IMR-90 (cell line): ENCODE results near the gene LHFPL6. TPM values are rescaled to one million over a fixed set of nuclear protein-coding genes. Genes with fewer than 3 reads are reported as not detected.

Experiments
- ATAC-seq: fragments of 200-7000 bp; cut with Tn5 transposase; 2 replicates; pipeline ENCODE4 v1.9.1; 2020; ENCODE audit warnings: low read depth, mild to moderate bottlenecking, moderate library complexity
- BruUV-seq: library from RNA; stranded (reverse); fragments of 400-500 nt; replicated peaks from 2 replicates; lab custom pipeline; 2021; lab: Mats Ljungman, UMichigan
- CTCF ChIA-PET: fragments of 300-600 bp; formaldehyde crosslinking; extraction: SDS; loops from one replicate; lab custom pipeline; 2021; ENCODE audit warnings: antibody characterized with exemption; lab: Yijun Ruan, JAX
- POLR2A ChIA-PET: fragments of 300-600 bp; sonication (Branson Sonifier 250); formaldehyde crosslinking; loops from one replicate; lab custom pipeline; 2022; ENCODE audit warnings: antibody characterized with exemption; ENCODE audit not compliant: unreplicated experiment; lab: Charles Lee
- DNase-seq: peaks from one replicate; pipeline ENCODE4 v3.0.0; 2013
- H2AFZ ChIP-seq: replicated peaks from 2 replicates; pipeline ENCODE3; 2013; ENCODE audit warnings: low read length, mild to moderate bottlenecking; ENCODE audit not compliant: poor library complexity
- H2AK5ac ChIP-seq: 2 replicates; pipeline ENCODE4 v1.6.1; 2013; ENCODE audit warnings: low read depth, low read length, inconsistent platforms
- H2AK9ac ChIP-seq: replicated peaks from 2 replicates; pipeline ENCODE3; 2013; ENCODE audit warnings: mild to moderate bottlenecking, low read depth, low read length, moderate library complexity; ENCODE audit not compliant: poor library complexity
- H2BK120ac ChIP-seq: 2 replicates; pipeline ENCODE4 v1.6.1; 2013; ENCODE audit warnings: low read depth, low read length, inconsistent platforms
- H2BK15ac ChIP-seq: 3 replicates; pipeline ENCODE4 v1.6.1; 2013; ENCODE audit warnings: low read depth, low read length, inconsistent platforms
- H2BK20ac ChIP-seq: 2 replicates; pipeline ENCODE4 v1.6.1; 2013; ENCODE audit warnings: low read depth, mild to moderate bottlenecking, inconsistent platforms, low read length, moderate library complexity
- H2BK5ac ChIP-seq: 2 replicates; pipeline ENCODE4 v1.6.1; 2013; ENCODE audit warnings: mild to moderate bottlenecking, low read depth, low read length, inconsistent platforms; ENCODE audit not compliant: poor library complexity, severe bottlenecking
- H3K14ac ChIP-seq: replicated peaks from 2 replicates; pipeline ENCODE4 v1.6.1; 2013; ENCODE audit warnings: low read depth, low read length, inconsistent platforms
- H3K18ac ChIP-seq: 2 replicates; pipeline ENCODE4 v1.6.1; 2013; ENCODE audit warnings: low read depth, low read length, control low read depth
- H3K23ac ChIP-seq: 2 replicates; pipeline ENCODE4 v1.6.1; 2013; ENCODE audit warnings: low read depth, low read length, inconsistent platforms
- H3K27ac ChIP-seq: 2 replicates; pipeline ENCODE4 v1.5.1; 2013; ENCODE audit warnings: mild to moderate bottlenecking, control low read depth, low read length; ENCODE audit not compliant: insufficient read depth
- H3K27me3 ChIP-seq: 2 replicates; pipeline ENCODE4 v1.6.1; 2013; ENCODE audit warnings: low read length; ENCODE audit not compliant: control insufficient read depth, insufficient read depth
- H3K36me3 ChIP-seq: 2 replicates; pipeline ENCODE4 v1.6.1; 2013; ENCODE audit warnings: low read length, mixed read lengths; ENCODE audit not compliant: control insufficient read depth, insufficient read depth
- H3K4ac ChIP-seq: 2 replicates; pipeline ENCODE4 v1.6.1; 2013; ENCODE audit warnings: low read depth, low read length, inconsistent platforms
- H3K4me1 ChIP-seq: 2 replicates; pipeline ENCODE4 v1.6.1; 2013; ENCODE audit warnings: low read length, mixed read lengths; ENCODE audit not compliant: control insufficient read depth, insufficient read depth
- H3K4me2 ChIP-seq: 2 replicates; pipeline ENCODE4 v1.6.1; 2013; ENCODE audit warnings: low read depth, mild to moderate bottlenecking, control low read depth, low read length, moderate library complexity
- H3K4me3 ChIP-seq: 2 replicates; pipeline ENCODE4 v1.5.1; 2013; ENCODE audit warnings: low read depth, mild to moderate bottlenecking, control low read depth, low read length, moderate library complexity; ENCODE audit not compliant: insufficient read depth
- H3K56ac ChIP-seq: 2 replicates; pipeline ENCODE4 v1.6.1; 2013; ENCODE audit warnings: low read length, inconsistent platforms; ENCODE audit not compliant: insufficient read depth; ENCODE audit errors: extremely low read depth
- H3K79me1 ChIP-seq, 2 experiments: 2 replicates each; pipeline ENCODE4 v1.6.1; 2013; ENCODE audit warnings: low read length in 2 of 2, inconsistent platforms in 1 of 2, low read depth in 1 of 2
- H3K9ac ChIP-seq: 2 replicates; pipeline ENCODE4 v1.6.1; 2013; ENCODE audit warnings: low read depth, low read length, control low read depth
- H3K9me1 ChIP-seq: 2 replicates; pipeline ENCODE4 v1.6.1; 2013; ENCODE audit warnings: low read length, inconsistent platforms; ENCODE audit not compliant: insufficient read depth
- H3K9me3 ChIP-seq: 2 replicates; pipeline ENCODE4 v1.6.1; 2013; ENCODE audit warnings: low read length; ENCODE audit not compliant: control insufficient read depth, insufficient read depth
- H4K20me1 ChIP-seq: 2 replicates; pipeline ENCODE4 v1.6.1; 2013; ENCODE audit warnings: low read length, inconsistent platforms; ENCODE audit not compliant: insufficient read depth
- H4K5ac ChIP-seq: 2 replicates; pipeline ENCODE4 v1.6.1; 2013; ENCODE audit warnings: mild to moderate bottlenecking, low read depth, low read length, control low read depth
- H4K8ac ChIP-seq, 2 experiments: 2 replicates each; pipeline ENCODE4 v1.6.1; 2013; ENCODE audit warnings: low read depth in 2 of 2, low read length in 2 of 2, control low read depth in 1 of 2, inconsistent platforms in 1 of 2
- H4K91ac ChIP-seq: 2 replicates; pipeline ENCODE4 v1.6.1; 2013; ENCODE audit warnings: low read depth, low read length, inconsistent platforms; ENCODE audit not compliant: insufficient read depth
- MAZ ChIP-seq: IDR thresholded peaks from 2 replicates; pipeline ENCODE4 v1.6.1; 2012; ENCODE audit warnings: low read depth, mild to moderate bottlenecking, low read length, improper control_type of control experiment, moderate library complexity, borderline replicate concordance
- POLR2A ChIP-seq: IDR thresholded peaks from 2 replicates; pipeline ENCODE4 v1.6.1; 2012; ENCODE audit warnings: mild to moderate bottlenecking, low read depth, low read length
- WGBS, 2 experiments: methylation state at CpG; one replicate each; pipeline versions ENCODE4 v1.1.5 to v1.1.7; 2013; ENCODE audit warnings: missing lambda C conversion rate in 2 of 2; ENCODE audit not compliant: insufficient read length in 1 of 2; ENCODE audit errors: extremely low coverage in 2 of 2; 5-methylcytosine and 5-hydroxymethylcytosine counted together
- dilution Hi-C: fragments of 300-500 bp; cut with HindIII; formaldehyde crosslinking; loops from one replicate; pipeline ENCODE4 v1.14.3; 2018; ENCODE audit warnings: low sequenced_read_pairs; ENCODE audit not compliant: unreplicated experiment
- in situ Hi-C: fragments of 300-500 bp; cut with MboI; formaldehyde crosslinking; loops from 3 replicates; pipeline ENCODE4 v1.14.3; 2019; ENCODE audit warnings: low sequenced_read_pairs, inconsistent platforms, mixed read lengths
- intact Hi-C: fragments of 100-400 bp; cut with micrococcal nuclease; formaldehyde crosslinking; loops from 2 replicates; pipeline ENCODE4 v1.10.0; 2022
- polyA plus RNA-seq, 3 experiments: library from polyadenylated mRNA; depleted of rRNA; stranded (reverse); fragments of >200 nt; gene quantifications; 2 replicates each; pipeline ENCODE4 v1.2.3, GENCODE V29; 2012; ENCODE audit warnings: low replicate concordance in 1 of 3
- total RNA-seq: library from RNA; depleted of rRNA; stranded (reverse); fragments of >200 nt; gene quantifications from 2 replicates; pipeline ENCODE4 v1.2.3, GENCODE V29; 2012

LHFPL6 gene
- total and polyA plus RNA-seq, 2 of the 4 experiments (the other 2 are of a cell fraction), result 24.7 to 36.1 TPM

GRCh38 chr13:39433651-39434050 lies 169.3 kb downstream of the LHFPL6 start:
- intact Hi-C loops, result loop anchor here (2.0 kb wide), 1 partner anchor 15 kb away; no protein-coding TSS in a partner anchor
- Histone ChIP-seq H2AK9ac (no peak overlapping the region), H3K4me3 (no peak overlapping the region), H3K23ac (no peak overlapping the region), H4K8ac (no peak overlapping the region), H2BK15ac (no peak overlapping the region), H2AK5ac (no peak overlapping the region), H3K27ac (no peak overlapping the region), H4K5ac (no peak overlapping the region), H2BK20ac (no peak overlapping the region), H2BK5ac (no peak overlapping the region), H3K4me2 (no peak overlapping the region), H3K56ac (no peak overlapping the region), H4K91ac (no peak overlapping the region), H4K20me1 (no peaks in the 10 kb centered on the region), H2BK120ac (no peak overlapping the region), H3K9me3 (peaks cover 3% of the 10 kb centered on the region), H3K9me1 (no peaks in the 10 kb centered on the region), H3K79me1 (no peaks in the 10 kb centered on the region; a peak in 1 of 4 replicates), H3K27me3 (no peaks in the 10 kb centered on the region), H3K14ac (no peak overlapping the region), H2AFZ (no peak overlapping the region), H3K4ac (no peak overlapping the region), H3K9ac (no peak overlapping the region), H3K36me3 (no peaks in the 10 kb centered on the region), H3K18ac (no peak overlapping the region), H3K4me1 (no peaks in the 10 kb centered on the region)
- TF ChIP-seq POLR2A, result no peak
- no peak for TF ChIP-seq MAZ
- in situ Hi-C loops, result no loop called here
- ATAC-seq (no peak), DNase-seq (no peak)
- no CpG with 5 or more reads among the region's 1 CpG for WGBS, 2 experiments
- BruUV-seq, result no TSS peak
- dilution Hi-C loops, result no loop called here
- CTCF ChIA-PET, result interaction anchor here (1.2 kb wide), 1 partner anchor 8 kb away, joined by 3 read pairs; no protein-coding TSS in a partner anchor
- POLR2A ChIA-PET, result no interaction called here
